RWPE2 (cell line): Measurements from ENCODE around the gene SUZ12.
"Not testable (repeated sequence)": the region's sequence is repeated elsewhere in the genome, so short reads cannot be mapped to it uniquely, and the experiment has no call there.

ENCODE experiments used
- ATAC-seq: fragments of 200-7000 bp; cut with Tn5 transposase; 3 replicates; pipeline ENCODE4 v1.9.1; 2021; ENCODE audit warnings: low read depth
- DNase-seq: peaks from one replicate; pipeline ENCODE4 v3.0.0-alpha.2; 2020; ENCODE audit warnings: low spot score
- H3K27ac ChIP-seq: fragments of 450-650 bp; 2 replicates; pipeline ENCODE4 v1.5.1; 2017; ENCODE audit warnings: mild to moderate bottlenecking; ENCODE audit not compliant: poor library complexity, severe bottlenecking
- H3K27me3 ChIP-seq: fragments of 250-450 bp; sonication (Bioruptor Pico); 2 replicates; pipeline ENCODE4 v1.5.1; 2021; ENCODE audit warnings: mild to moderate bottlenecking, moderate library complexity; ENCODE audit not compliant: insufficient read depth, poor library complexity, severe bottlenecking
- H3K36me3 ChIP-seq: fragments of 250-450 bp; sonication (Bioruptor Pico); 2 replicates; pipeline ENCODE4 v1.5.1; 2020; ENCODE audit warnings: low read depth, mild to moderate bottlenecking, moderate library complexity
- H3K4me1 ChIP-seq: fragments of 250-450 bp; sonication (Bioruptor Pico); 2 replicates; pipeline ENCODE4 v1.5.1; 2021; ENCODE audit warnings: mild to moderate bottlenecking, moderate library complexity; ENCODE audit not compliant: insufficient read depth, poor library complexity, severe bottlenecking
- H3K4me3 ChIP-seq: fragments of 250-450 bp; sonication (Bioruptor Pico); 2 replicates; pipeline ENCODE4 v1.5.1; 2021; ENCODE audit warnings: mild to moderate bottlenecking, moderate library complexity; ENCODE audit not compliant: severe bottlenecking
- H3K9me3 ChIP-seq: fragments of 250-450 bp; sonication (Bioruptor Pico); 2 replicates; pipeline ENCODE4 v1.5.1; 2021; ENCODE audit warnings: mild to moderate bottlenecking, moderate library complexity; ENCODE audit not compliant: severe bottlenecking
- CTCF ChIP-seq: fragments of 450-650 bp; IDR thresholded peaks from one replicate; pipeline ENCODE4 v1.5.1; 2017; ENCODE audit warnings: mild to moderate bottlenecking, moderate library complexity; ENCODE audit not compliant: poor library complexity, severe bottlenecking

Gene SUZ12

GRCh38 chr17:32015245-32016013, 78.6 kb downstream of the SUZ12 start:
- Histone ChIP-seq H3K27ac (no peak overlapping the region), H3K36me3 (no peaks in the 10 kb centered on the region), H3K4me1 (no peaks in the 10 kb centered on the region), H3K4me3 (no peak overlapping the region), H3K9me3 (no peaks in the 10 kb centered on the region), H3K27me3 (no peaks in the 10 kb centered on the region)
- ATAC-seq, result no peak
- DNase-seq, result no peak
- TF ChIP-seq CTCF, result no peak

GRCh38 chr17:32016231-32016630, 79.4 kb downstream of the SUZ12 start:
- DNase-seq (no peak), ATAC-seq (no peak)
- no peaks in the 10 kb centered on the region for H3K27me3 ChIP-seq
- no peak overlapping the region for H3K27ac ChIP-seq
- no peak for TF ChIP-seq CTCF
- H3K9me3 ChIP-seq, result no peaks in the 10 kb centered on the region
- H3K4me1 ChIP-seq, result no peaks in the 10 kb centered on the region
- H3K36me3 ChIP-seq, result no peaks in the 10 kb centered on the region
- no peak overlapping the region for H3K4me3 ChIP-seq

GRCh38 chr17:32019228-32019627, 82.4 kb downstream of the SUZ12 start:
- H3K4me3 ChIP-seq, result no peak overlapping the region
- H3K27ac ChIP-seq, result no peak overlapping the region
- no peaks in the 10 kb centered on the region for H3K27me3 ChIP-seq
- no peak for ATAC-seq
- H3K9me3 ChIP-seq, result no peaks in the 10 kb centered on the region
- no peak for DNase-seq
- no peak for TF ChIP-seq CTCF
- no peaks in the 10 kb centered on the region for H3K36me3 ChIP-seq
- no peaks in the 10 kb centered on the region for H3K4me1 ChIP-seq

GRCh38 chr17:32020943-32021614, 84.3 kb downstream of the SUZ12 start:
- H3K9me3 ChIP-seq, result no peaks in the 10 kb centered on the region
- TF ChIP-seq CTCF, result no peak
- no peak for DNase-seq
- H3K36me3 ChIP-seq, result no peaks in the 10 kb centered on the region
- H3K27me3 ChIP-seq, result no peaks in the 10 kb centered on the region
- no peak for ATAC-seq
- no peak overlapping the region for H3K27ac ChIP-seq
- no peaks in the 10 kb centered on the region for H3K4me1 ChIP-seq
- H3K4me3 ChIP-seq, result no peak overlapping the region

- DNase-seq (no peak), ATAC-seq (no peak)
- Histone ChIP-seq H3K27ac (no peak overlapping the region), H3K9me3 (no peaks in the 10 kb centered on the region), H3K4me1 (no peaks in the 10 kb centered on the region), H3K4me3 (no peak overlapping the region), H3K36me3 (no peaks in the 10 kb centered on the region), H3K27me3 (no peaks in the 10 kb centered on the region)
- no peak for TF ChIP-seq CTCF
These were observed 84.8 kb downstream of the SUZ12 start for GRCh38 chr17:32021615-32021955.

- not testable (repeated sequence) for DNase-seq, H3K9me3 ChIP-seq, ATAC-seq, H3K4me1 ChIP-seq, H3K27ac ChIP-seq, H3K4me3 ChIP-seq, H3K27me3 ChIP-seq, H3K36me3 ChIP-seq
These were observed 85.7 kb downstream of the SUZ12 start for GRCh38 chr17:32022554-32022953.

- not testable (repeated sequence) for H3K4me1 ChIP-seq, H3K27me3 ChIP-seq, DNase-seq, H3K36me3 ChIP-seq, H3K9me3 ChIP-seq, ATAC-seq, H3K27ac ChIP-seq, H3K4me3 ChIP-seq
These were observed 90.5 kb downstream of the SUZ12 start for GRCh38 chr17:32027271-32027670.
